Tibial artery (tissue), 4 donors: ENCODE results near the gene KCNMA1.

Experiments used
- DNase-seq, 2 donors: peaks; one replicate each; pipeline ENCODE4 v3.0.0-alpha.2; 2019
- H3K27ac ChIP-seq, 2 donors: fragments of 200-600 bp; sonication (generic) in 1 of 2; 1 replicate in 1 of 2; 2 replicates in 1 of 2; pipeline ENCODE4 v1.5.1; 2018 to 2019; ENCODE audit warnings: mild to moderate bottlenecking in 1 of 2
- H3K27me3 ChIP-seq, 2 donors: fragments of 200-600 bp; sonication (generic) in 1 of 2; one replicate each; pipeline versions ENCODE4 v1.5.1 to v1.6.0; 2016 to 2019
- H3K36me3 ChIP-seq, 3 donors: fragments of 200-600 bp; sonication (generic) in 2 of 3; one replicate each; pipeline ENCODE4 v1.5.1; 2016 to 2019; ENCODE audit warnings: mild to moderate bottlenecking in 2 of 3
- H3K4me1 ChIP-seq, 4 donors: fragments of 200-600 bp; sonication (generic) in 2 of 4; 1 replicate in 3 of 4; 2 replicates in 1 of 4; pipeline ENCODE4 v1.5.1; 2016 to 2019
- H3K4me3 ChIP-seq, 2 donors: fragments of 200-600 bp; sonication (generic) in 1 of 2; 1 replicate in 1 of 2; 2 replicates in 1 of 2; pipeline ENCODE4 v1.5.1; 2018 to 2019; ENCODE audit warnings: mild to moderate bottlenecking in 2 of 2
- H3K9me3 ChIP-seq, 3 donors: fragments of 200-600 bp; sonication (generic) in 1 of 3; one replicate each; pipeline ENCODE4 v1.5.1; 2016 to 2019
- intact Hi-C: fragments of 100-400 bp; cut with DNase I; formaldehyde crosslinking; loops from one replicate; pipeline ENCODE4 v1.15.0; 2023; ENCODE audit warnings: low total_unique reads
- TF ChIP-seq, protein P1 (sequence below), 2 experiments: fragments of 200-600 bp in 1 of 2; fragments of 450-650 bp in 1 of 2; IDR thresholded peaks; one replicate each; pipeline ENCODE4 v1.5.1; 2017 to 2019; ENCODE audit warnings: antibody characterized with exemption in 2 of 2, mild to moderate bottlenecking in 1 of 2, moderate library complexity in 1 of 2

The KCNMA1 gene

DNA sequence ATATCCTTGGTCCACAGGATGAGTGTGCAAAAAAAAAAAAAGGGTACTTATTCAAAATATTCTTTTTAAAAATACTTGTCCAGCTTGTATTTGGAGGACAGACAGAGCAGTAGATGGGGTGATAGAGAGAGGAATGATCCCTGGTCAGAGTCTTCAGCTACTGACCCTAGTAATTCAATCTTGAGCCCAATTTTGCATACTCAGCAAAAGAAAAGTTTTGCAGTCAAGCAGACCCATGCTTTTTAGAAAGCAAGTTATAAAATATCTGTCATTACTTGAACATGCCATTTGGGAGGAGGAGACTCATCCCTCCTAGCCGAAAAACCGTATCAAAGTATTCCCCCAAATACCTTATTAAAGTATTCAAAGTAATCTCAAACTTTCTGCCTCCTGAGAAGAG, 585.0 kb downstream of the KCNMA1 start:
- Histone ChIP-seq H3K36me3 (no peaks in the 10 kb centered on the region), H3K9me3 (no peaks in the 10 kb centered on the region), H3K27me3 (no peaks in the 10 kb centered on the region), H3K27ac (no peak overlapping the region), H3K4me3 (no peak overlapping the region), H3K4me1 (peaks cover 0 to 24% (median 9%) of the 10 kb centered on the region in 4 donors)
- TF ChIP-seq, protein P1, sequence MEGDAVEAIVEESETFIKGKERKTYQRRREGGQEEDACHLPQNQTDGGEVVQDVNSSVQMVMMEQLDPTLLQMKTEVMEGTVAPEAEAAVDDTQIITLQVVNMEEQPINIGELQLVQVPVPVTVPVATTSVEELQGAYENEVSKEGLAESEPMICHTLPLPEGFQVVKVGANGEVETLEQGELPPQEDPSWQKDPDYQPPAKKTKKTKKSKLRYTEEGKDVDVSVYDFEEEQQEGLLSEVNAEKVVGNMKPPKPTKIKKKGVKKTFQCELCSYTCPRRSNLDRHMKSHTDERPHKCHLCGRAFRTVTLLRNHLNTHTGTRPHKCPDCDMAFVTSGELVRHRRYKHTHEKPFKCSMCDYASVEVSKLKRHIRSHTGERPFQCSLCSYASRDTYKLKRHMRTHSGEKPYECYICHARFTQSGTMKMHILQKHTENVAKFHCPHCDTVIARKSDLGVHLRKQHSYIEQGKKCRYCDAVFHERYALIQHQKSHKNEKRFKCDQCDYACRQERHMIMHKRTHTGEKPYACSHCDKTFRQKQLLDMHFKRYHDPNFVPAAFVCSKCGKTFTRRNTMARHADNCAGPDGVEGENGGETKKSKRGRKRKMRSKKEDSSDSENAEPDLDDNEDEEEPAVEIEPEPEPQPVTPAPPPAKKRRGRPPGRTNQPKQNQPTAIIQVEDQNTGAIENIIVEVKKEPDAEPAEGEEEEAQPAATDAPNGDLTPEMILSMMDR (IDR thresholded peaks at IDR 0.05), result no peak
- DNase-seq, result no peak
- intact Hi-C loops, result no loop called here

DNA sequence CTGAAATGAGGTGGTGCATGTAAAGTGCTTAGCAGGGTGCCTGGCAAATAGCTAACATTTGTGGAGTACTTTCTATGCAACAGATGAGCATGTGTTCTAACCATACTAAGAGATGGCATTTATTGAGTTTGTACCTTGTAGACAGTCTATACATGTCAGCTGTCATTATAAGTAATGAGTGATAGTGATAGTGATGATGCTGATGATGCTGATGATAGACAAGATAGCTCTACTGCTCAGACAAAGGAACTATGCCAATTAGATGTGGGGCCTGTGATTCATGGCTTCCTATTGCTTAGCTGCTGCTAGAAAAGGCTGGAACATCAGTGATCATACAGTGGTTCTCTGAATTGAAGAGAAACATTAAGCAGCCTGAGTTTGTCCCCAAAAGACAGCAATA, 585.8 kb downstream of the KCNMA1 start:
- intact Hi-C loops, result no loop called here
- Histone ChIP-seq H3K36me3 (no peaks in the 10 kb centered on the region), H3K9me3 (no peaks in the 10 kb centered on the region), H3K4me3 (no peak overlapping the region), H3K27ac (no peak overlapping the region), H3K4me1 (peaks cover 0 to 29% (median 9%) of the 10 kb centered on the region in 4 donors), H3K27me3 (no peaks in the 10 kb centered on the region)
- DNase-seq, result no peak
- TF ChIP-seq, protein P1 (IDR thresholded peaks at IDR 0.05), result no peak

DNA sequence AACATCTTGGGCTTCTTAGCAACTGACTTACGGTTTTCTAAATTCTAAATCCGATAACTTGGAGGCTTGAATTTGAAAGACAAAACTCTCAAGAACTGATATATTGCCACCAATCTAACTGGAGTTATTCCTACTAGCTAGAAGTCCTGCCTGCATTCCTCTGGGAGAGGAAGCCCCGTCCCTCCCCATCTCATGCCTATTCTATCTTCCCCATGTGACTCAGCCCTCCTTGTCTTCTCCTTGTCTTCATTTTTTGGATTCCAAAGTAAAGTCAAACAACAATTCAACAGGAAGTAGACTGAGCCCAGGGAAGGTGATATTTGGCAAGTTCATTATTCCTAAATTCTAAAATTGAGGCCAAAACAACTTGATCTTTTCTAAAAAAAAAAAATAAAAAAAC, 587.7 kb downstream of the KCNMA1 start:
- Histone ChIP-seq H3K9me3 (no peaks in the 10 kb centered on the region), H3K27me3 (no peaks in the 10 kb centered on the region), H3K27ac (peak overlapping the region; percentile 46 to 54), H3K36me3 (no peaks in the 10 kb centered on the region), H3K4me3 (no peak overlapping the region), H3K4me1 (peaks cover 0 to 34% (median 9%) of the 10 kb centered on the region in 4 donors)
- TF ChIP-seq, protein P1 (IDR thresholded peaks at IDR 0.05), result no peak
- DNase-seq, result no peak
- intact Hi-C loops, result no loop called here

DNA sequence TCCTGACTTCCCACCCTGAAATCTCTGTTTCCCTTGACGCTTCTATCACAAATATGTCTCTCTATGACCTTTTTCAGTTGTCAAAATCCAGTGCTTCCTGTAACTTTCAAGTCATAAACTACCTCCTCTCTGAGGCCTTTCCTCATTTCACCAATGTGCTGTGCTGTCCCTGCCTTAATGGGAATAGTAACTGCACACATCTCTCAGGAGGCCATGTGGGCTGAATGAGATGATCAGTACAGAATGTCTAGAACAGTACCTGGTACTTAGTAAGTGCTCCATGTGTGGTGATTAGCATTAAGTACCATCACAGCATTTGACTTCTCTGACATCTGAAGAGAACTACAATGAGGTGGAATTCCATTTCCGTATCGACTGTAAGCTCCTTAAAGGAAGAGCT, 588.5 kb downstream of the KCNMA1 start:
- TF ChIP-seq, protein P1 (IDR thresholded peaks at IDR 0.05), result no peak
- H3K36me3 ChIP-seq, result no peaks in the 10 kb centered on the region
- no peaks in the 10 kb centered on the region for H3K9me3 ChIP-seq
- no peak overlapping the region for H3K4me3 ChIP-seq
- peak overlapping the region; percentile 46 to 54 for H3K27ac ChIP-seq
- DNase-seq, result no peak
- no peaks in the 10 kb centered on the region for H3K27me3 ChIP-seq
- H3K4me1 ChIP-seq, result peaks cover 0 to 34% (median 9%) of the 10 kb centered on the region in 4 donors
- intact Hi-C loops, result no loop called here

DNA sequence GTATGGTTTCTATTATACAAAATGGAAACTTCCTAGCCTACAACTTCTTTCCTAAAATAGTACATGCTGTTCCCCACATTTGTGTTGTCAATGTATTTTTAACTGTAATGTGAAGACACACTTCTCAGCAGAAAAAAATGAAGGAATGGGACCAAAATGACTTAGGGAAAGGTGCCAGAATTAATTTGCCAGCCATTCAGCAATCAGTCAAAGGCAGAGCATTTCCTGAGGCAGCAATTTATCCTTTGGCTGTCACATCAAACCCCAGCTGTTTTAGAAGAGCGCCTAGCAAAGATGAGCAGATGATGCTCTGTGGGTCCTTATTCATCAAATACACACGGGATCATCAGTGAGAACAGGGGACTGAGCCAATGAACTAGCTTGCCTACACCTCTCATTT, 592.5 kb downstream of the KCNMA1 start:
- intact Hi-C loops, result no loop called here
- H3K4me1 ChIP-seq, result peaks cover 0 to 29% (median 10%) of the 10 kb centered on the region in 4 donors
- DNase-seq, result no peak
- H3K27me3 ChIP-seq, result no peaks in the 10 kb centered on the region
- TF ChIP-seq, protein P1 (IDR thresholded peaks at IDR 0.05), result no peak
- H3K27ac ChIP-seq, result no peak overlapping the region
- no peaks in the 10 kb centered on the region for H3K36me3 ChIP-seq
- H3K4me3 ChIP-seq, result no peak overlapping the region
- no peaks in the 10 kb centered on the region for H3K9me3 ChIP-seq

DNA sequence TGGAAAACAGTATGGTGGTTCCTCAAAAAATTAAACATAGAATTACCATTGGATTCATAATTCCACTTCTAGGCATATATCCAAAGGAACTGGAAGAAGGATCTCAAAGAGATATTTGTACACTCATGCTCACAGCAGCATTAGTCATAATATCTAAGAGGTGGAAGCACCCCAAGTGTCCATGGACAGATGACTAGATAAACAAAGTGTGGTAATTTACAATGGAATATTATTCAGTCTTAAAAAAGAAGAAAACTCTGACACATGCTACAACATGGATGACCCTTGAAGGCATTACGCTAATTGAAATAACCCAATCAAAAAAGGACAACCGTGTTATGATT, 594.2 kb downstream of the KCNMA1 start:
- Histone ChIP-seq H3K4me3 (no peak overlapping the region), H3K27me3 (no peaks in the 10 kb centered on the region), H3K27ac (no peak overlapping the region), H3K4me1 (peaks cover 0 to 13% (median 5%) of the 10 kb centered on the region in 4 donors), H3K9me3 (no peaks in the 10 kb centered on the region), H3K36me3 (peaks cover 4 to 11% (median 8%) of the 10 kb centered on the region in 3 donors)
- no peak for DNase-seq
- intact Hi-C loops, result no loop called here
- TF ChIP-seq, protein P1 (IDR thresholded peaks at IDR 0.05), result no peak
